Uterus (tissue), 4 donors: ENCODE data around the gene NDE1. TPM values are rescaled to one million over a fixed set of nuclear protein-coding genes. Genes with fewer than 3 reads are reported as not detected.

Experiments
- DNase-seq, 2 donors: peaks; one replicate each; pipeline ENCODE4 v3.0.0-alpha.2; 2019 to 2020
- H3K27ac ChIP-seq, 2 donors: fragments of 200-600 bp; sonication (generic); 1 replicate in 1 of 2; 2 replicates in 1 of 2; pipeline ENCODE4 v1.5.1; 2016 to 2018
- H3K27me3 ChIP-seq, 2 donors: fragments of 200-600 bp; sonication (generic); one replicate each; pipeline ENCODE4 v1.5.1; 2018 to 2019; ENCODE audit warnings: control low read depth in 1 of 2
- H3K36me3 ChIP-seq, 2 donors: fragments of 200-600 bp; sonication (generic); one replicate each; pipeline ENCODE4 v1.5.1; 2019; ENCODE audit warnings: control low read depth in 1 of 2
- H3K4me1 ChIP-seq, 2 donors: fragments of 200-600 bp; sonication (generic); one replicate each; pipeline ENCODE4 v1.5.1; 2018 to 2019; ENCODE audit warnings: control low read depth in 1 of 2
- H3K4me3 ChIP-seq, 2 donors: fragments of 200-600 bp; sonication (generic); 1 replicate in 1 of 2; 2 replicates in 1 of 2; pipeline ENCODE4 v1.5.1; 2018 to 2019; ENCODE audit warnings: mild to moderate bottlenecking in 1 of 2
- H3K9me3 ChIP-seq, 2 donors: fragments of 200-600 bp; sonication (generic); one replicate each; pipeline ENCODE4 v1.5.1; 2019; ENCODE audit warnings: control low read depth in 1 of 2
- CTCF ChIP-seq, 4 experiments: fragments of 200-600 bp in 2 of 4; fragments of 450-650 bp in 2 of 4; sonication (generic) in 2 of 4; IDR thresholded peaks; one replicate each; pipeline ENCODE4 v1.5.1; 2016 to 2019; ENCODE audit warnings: antibody characterized with exemption in 4 of 4, mild to moderate bottlenecking in 2 of 4, moderate library complexity in 1 of 4
- POLR2A ChIP-seq, 2 donors: fragments of 450-650 bp; IDR thresholded peaks; one replicate each; pipeline ENCODE4 v1.6.1; 2016; ENCODE audit warnings: antibody characterized with exemption in 2 of 2, mild to moderate bottlenecking in 1 of 2, moderate library complexity in 1 of 2
- intact Hi-C: fragments of 100-400 bp; cut with DNase I; formaldehyde crosslinking; loops from one replicate; pipeline ENCODE4 v1.15.1; 2023; ENCODE audit warnings: low total_unique reads
- total RNA-seq, 4 donors: library from RNA; depleted of rRNA in 3 of 4; stranded (reverse); fragments of >200 nt in 3 of 4; gene quantifications; one replicate each; pipeline versions ENCODE4 v1.1.0 to v1.2.4, GENCODE V29; 2014 to 2023
- donor health status: DM: yes; HTN: yes; CAD: no.

The NDE1 gene
- total RNA-seq, 4 donors from 2014 or later, result 23.8 to 53.4 (median 39.2) TPM

GRCh38 chr16:15701367-15701766 is 51.3 kb downstream of the NDE1 start:
- TF ChIP-seq POLR2A (IDR thresholded peaks at IDR 0.05) (no peak), CTCF (IDR thresholded peaks at IDR 0.05) (no peak)
- no peak for DNase-seq
- Histone ChIP-seq H3K4me1 (no peaks in the 10 kb centered on the region), H3K4me3 (no peak overlapping the region), H3K27ac (peak overlapping the region; percentile 46 to 75), H3K27me3 (no peaks in the 10 kb centered on the region), H3K9me3 (no peaks in the 10 kb centered on the region), H3K36me3 (no peaks in the 10 kb centered on the region)
- intact Hi-C loops, result no loop called here

- H3K27me3 ChIP-seq, result no peaks in the 10 kb centered on the region
- no peaks in the 10 kb centered on the region for H3K36me3 ChIP-seq
- intact Hi-C loops, result no loop called here
- H3K4me3 ChIP-seq, result no peak overlapping the region
- no peaks in the 10 kb centered on the region for H3K9me3 ChIP-seq
- TF ChIP-seq POLR2A (IDR thresholded peaks at IDR 0.05) (no peak), CTCF (IDR thresholded peaks at IDR 0.05) (no peak)
- no peaks in the 10 kb centered on the region for H3K4me1 ChIP-seq
- peak in 1 of 2 donors; percentile 49 for DNase-seq
- H3K27ac ChIP-seq, result peak overlapping the region; percentile 46 to 75
Measured at GRCh38 chr16:15701975-15702970, 52.2 kb downstream of the NDE1 start.

GRCh38 chr16:15703029-15703736 is 53.1 kb downstream of the NDE1 start:
- Histone ChIP-seq H3K4me1 (no peaks in the 10 kb centered on the region), H3K9me3 (no peaks in the 10 kb centered on the region), H3K27ac (peak overlapping the region; percentile 46 to 75), H3K36me3 (no peaks in the 10 kb centered on the region), H3K27me3 (no peaks in the 10 kb centered on the region), H3K4me3 (no peak overlapping the region)
- TF ChIP-seq CTCF (IDR thresholded peaks at IDR 0.05), result no peak
- no peak for TF ChIP-seq POLR2A (IDR thresholded peaks at IDR 0.05)
- DNase-seq, result no peak
- intact Hi-C loops, result no loop called here

GRCh38 chr16:15704545-15704987 is 54.5 kb downstream of the NDE1 start:
- TF ChIP-seq POLR2A (IDR thresholded peaks at IDR 0.05) (no peak), CTCF (IDR thresholded peaks at IDR 0.05) (peak; percentile 64 to 76 (median 70))
- Histone ChIP-seq H3K27ac (peak overlapping the region in 1 of 2 donors; percentile 37), H3K4me3 (no peak overlapping the region), H3K4me1 (no peaks in the 10 kb centered on the region), H3K36me3 (no peaks in the 10 kb centered on the region), H3K9me3 (no peaks in the 10 kb centered on the region), H3K27me3 (no peaks in the 10 kb centered on the region)
- DNase-seq, result peak; percentile 78 to 84
- intact Hi-C loops, result no loop called here
